Skeletal muscle tissue (tissue), 4 donors: ENCODE results near the gene ASCC3. TPM values are rescaled to one million over a fixed set of nuclear protein-coding genes. Genes with fewer than 3 reads are reported as not detected.

Source experiments
- H3K27ac ChIP-seq: one replicate; pipeline ENCODE4 v1.7.0; 2013; ENCODE audit warnings: mild to moderate bottlenecking, low read depth, low read length, inconsistent platforms
- H3K27me3 ChIP-seq, 3 donors: one replicate each; pipeline ENCODE4 v1.7.0; 2013; ENCODE audit warnings: low read length in 3 of 3; ENCODE audit not compliant: control insufficient read depth in 3 of 3, insufficient read depth in 3 of 3
- H3K36me3 ChIP-seq, 3 donors: one replicate each; pipeline ENCODE4 v1.7.0; 2013; ENCODE audit warnings: low read length in 3 of 3; ENCODE audit not compliant: control insufficient read depth in 3 of 3, insufficient read depth in 3 of 3
- H3K4me1 ChIP-seq, 3 donors: one replicate each; pipeline ENCODE4 v1.7.0; 2013; ENCODE audit warnings: low read length in 3 of 3, mild to moderate bottlenecking in 3 of 3; ENCODE audit not compliant: control insufficient read depth in 3 of 3, insufficient read depth in 3 of 3
- H3K4me3 ChIP-seq, 3 donors: one replicate each; pipeline ENCODE4 v1.7.0; 2013; ENCODE audit warnings: low read length in 3 of 3
- H3K9ac ChIP-seq, 3 donors: one replicate each; pipeline ENCODE4 v1.7.0; 2013; ENCODE audit warnings: low read length in 3 of 3, mild to moderate bottlenecking in 3 of 3, moderate library complexity in 2 of 3, low read depth in 1 of 3
- H3K9me3 ChIP-seq, 3 donors: one replicate each; pipeline ENCODE4 v1.7.0; 2013; ENCODE audit warnings: low read length in 3 of 3; ENCODE audit not compliant: control insufficient read depth in 3 of 3
- total RNA-seq: library from RNA; depleted of rRNA; stranded (reverse); fragments of >200 nt; gene quantifications from one replicate; pipeline ENCODE4 v1.2.3, GENCODE V29; 2014
- donor health status: Osteomylitis.

Gene ASCC3
- total RNA-seq, 1 donor from 2014 or later, result 21.4 TPM

DNA sequence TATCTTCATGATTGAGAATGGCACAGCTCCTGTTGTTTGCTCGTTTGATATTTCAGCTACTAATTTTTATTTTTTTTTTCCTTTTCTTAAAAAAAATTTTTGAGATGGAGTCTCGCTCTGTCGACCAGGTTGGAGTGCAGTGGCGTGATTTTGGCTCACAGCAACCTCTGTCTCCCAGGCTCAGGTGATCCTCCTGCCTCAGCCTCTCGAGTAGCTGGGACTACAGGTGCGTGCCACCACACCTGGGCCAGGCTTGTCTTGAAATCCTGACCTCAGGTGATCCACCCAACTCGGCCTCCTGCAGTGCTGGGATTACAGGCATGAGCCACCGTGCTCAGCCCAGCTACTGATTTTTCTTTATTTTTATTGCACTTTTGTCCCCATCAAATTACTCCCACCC is 266.2 kb downstream of the ASCC3 start:
- H3K4me1 ChIP-seq, result no peaks in the 10 kb centered on the region
- H3K27me3 ChIP-seq, result no peaks in the 10 kb centered on the region
- H3K4me3 ChIP-seq, result no peak overlapping the region
- H3K36me3 ChIP-seq, result no peaks in the 10 kb centered on the region
- H3K27ac ChIP-seq, result no peak overlapping the region
- H3K9me3 ChIP-seq, result no peaks in the 10 kb centered on the region
- no peak overlapping the region for H3K9ac ChIP-seq

DNA sequence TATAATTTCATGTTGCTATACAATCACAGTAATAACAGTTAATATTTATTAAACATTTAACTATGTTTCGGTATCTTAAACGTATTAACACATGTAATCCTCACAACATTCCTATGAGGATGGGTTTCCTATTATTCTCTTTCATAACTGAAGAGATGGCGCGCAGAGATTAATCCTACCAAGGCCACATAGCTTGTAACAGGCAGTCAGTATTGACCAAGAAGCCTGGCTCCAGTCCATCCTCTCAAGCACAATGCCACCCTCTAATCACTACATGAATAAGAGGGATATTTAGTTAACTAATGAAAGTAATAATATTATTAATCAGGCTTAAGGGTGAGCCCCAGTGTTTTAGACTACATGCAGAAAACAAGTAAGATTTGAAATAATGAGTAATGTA is 266.7 kb downstream of the ASCC3 start:
- Histone ChIP-seq H3K27me3 (no peaks in the 10 kb centered on the region), H3K4me1 (no peaks in the 10 kb centered on the region), H3K4me3 (no peak overlapping the region), H3K36me3 (no peaks in the 10 kb centered on the region), H3K27ac (no peak overlapping the region), H3K9me3 (no peaks in the 10 kb centered on the region), H3K9ac (no peak overlapping the region)

DNA sequence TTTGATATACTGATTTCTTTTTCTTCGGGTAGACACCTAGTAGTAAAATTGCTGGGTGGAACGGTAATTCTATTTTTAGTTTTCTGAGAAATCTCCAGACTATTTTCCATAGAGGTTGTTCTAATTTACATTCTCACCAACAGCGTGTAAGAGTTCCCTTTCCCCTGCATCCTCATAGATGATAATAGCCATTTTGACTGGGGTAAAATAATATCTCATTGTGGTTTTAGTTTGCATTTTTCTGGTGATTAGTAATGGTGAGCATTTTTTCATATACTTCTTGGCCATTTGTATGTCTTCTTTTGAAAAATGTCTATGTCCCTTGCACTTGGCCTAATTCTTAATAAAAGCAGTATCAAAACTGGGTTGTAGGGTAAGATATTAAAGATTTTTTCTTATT is 267.5 kb downstream of the ASCC3 start:
- no peak overlapping the region for H3K9ac ChIP-seq
- H3K9me3 ChIP-seq, result no peaks in the 10 kb centered on the region
- no peak overlapping the region for H3K27ac ChIP-seq
- H3K36me3 ChIP-seq, result no peaks in the 10 kb centered on the region
- no peak overlapping the region for H3K4me3 ChIP-seq
- H3K27me3 ChIP-seq, result no peaks in the 10 kb centered on the region
- H3K4me1 ChIP-seq, result no peaks in the 10 kb centered on the region

- Histone ChIP-seq H3K4me3 (no peak overlapping the region), H3K9ac (no peak overlapping the region), H3K36me3 (no peaks in the 10 kb centered on the region), H3K27me3 (no peaks in the 10 kb centered on the region), H3K9me3 (no peaks in the 10 kb centered on the region), H3K4me1 (no peaks in the 10 kb centered on the region), H3K27ac (no peak overlapping the region)
Measured at GRCh38 chr6:100612094-100612493, 269.0 kb downstream of the ASCC3 start.

DNA sequence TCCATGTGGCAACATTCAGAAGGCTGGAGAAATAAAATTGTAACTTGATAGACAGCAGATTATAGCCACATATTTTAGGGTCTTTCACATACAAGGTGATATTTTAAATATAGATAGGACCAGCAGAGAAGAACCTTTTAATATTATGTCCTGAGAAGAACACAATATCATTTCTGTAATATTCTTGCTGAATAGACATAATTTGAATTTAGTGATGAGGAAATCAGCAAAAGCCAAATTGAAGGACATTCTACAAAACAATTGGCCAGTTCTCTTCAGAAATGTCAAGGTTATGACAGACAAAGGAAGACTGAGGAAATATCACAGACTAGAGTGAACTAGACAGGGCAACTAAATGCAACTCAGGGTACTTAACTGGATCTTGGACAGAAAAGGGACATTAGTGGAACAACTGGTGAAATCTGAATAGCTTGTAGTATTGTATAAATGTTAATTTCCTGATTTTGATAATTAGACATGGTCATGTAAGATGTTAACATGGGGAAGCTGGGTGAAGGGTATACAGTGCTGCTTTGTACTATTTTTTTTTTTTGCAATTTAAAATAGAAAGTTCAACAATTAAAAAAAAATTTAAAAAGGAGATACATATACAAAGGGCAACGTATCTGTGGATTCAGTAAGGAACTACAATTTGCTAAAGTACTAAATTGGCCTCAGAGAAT is 281.9 kb downstream of the ASCC3 start:
- H3K27me3 ChIP-seq, result no peaks in the 10 kb centered on the region
- H3K36me3 ChIP-seq, result peaks cover 0 to 6% (median 0%) of the 10 kb centered on the region in 3 donors
- no peaks in the 10 kb centered on the region for H3K4me1 ChIP-seq
- no peaks in the 10 kb centered on the region for H3K9me3 ChIP-seq
- no peak overlapping the region for H3K9ac ChIP-seq
- no peak overlapping the region for H3K4me3 ChIP-seq
- H3K27ac ChIP-seq, result no peak overlapping the region

GRCh38 chr6:100595456-100595855 is 285.7 kb downstream of the ASCC3 start:
- Histone ChIP-seq H3K9me3 (no peaks in the 10 kb centered on the region), H3K9ac (no peak overlapping the region), H3K27me3 (no peaks in the 10 kb centered on the region), H3K4me3 (no peak overlapping the region), H3K27ac (no peak overlapping the region), H3K36me3 (peaks cover 0 to 2% (median 0%) of the 10 kb centered on the region in 3 donors), H3K4me1 (no peaks in the 10 kb centered on the region)

GRCh38 chr6:100593522-100593921 is 287.6 kb downstream of the ASCC3 start:
- H3K4me3 ChIP-seq, result no peak overlapping the region
- no peaks in the 10 kb centered on the region for H3K9me3 ChIP-seq
- H3K36me3 ChIP-seq, result peaks cover 0 to 3% (median 0%) of the 10 kb centered on the region in 3 donors
- H3K4me1 ChIP-seq, result no peaks in the 10 kb centered on the region
- H3K27ac ChIP-seq, result no peak overlapping the region
- no peak overlapping the region for H3K9ac ChIP-seq
- H3K27me3 ChIP-seq, result no peaks in the 10 kb centered on the region

DNA sequence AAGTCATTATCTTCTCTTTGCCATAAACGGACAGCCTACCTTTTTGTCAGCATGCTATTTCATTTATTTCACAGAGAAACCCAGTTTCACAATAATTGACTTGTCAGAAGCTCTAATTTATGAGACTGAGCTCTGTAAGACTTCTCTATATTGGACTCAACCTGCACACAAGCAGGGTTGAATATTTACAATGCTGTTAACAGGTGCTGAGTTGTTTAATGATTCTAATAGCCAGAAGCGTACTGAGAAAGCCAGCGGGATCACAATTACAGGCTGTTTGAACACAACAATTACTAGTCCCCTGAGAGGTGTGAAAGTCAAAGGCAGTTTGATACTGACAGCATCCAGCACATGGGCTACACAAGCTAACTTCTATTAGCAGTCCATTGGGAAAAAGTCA is 288.2 kb downstream of the ASCC3 start:
- no peak overlapping the region for H3K27ac ChIP-seq
- no peak overlapping the region for H3K9ac ChIP-seq
- H3K9me3 ChIP-seq, result no peaks in the 10 kb centered on the region
- peaks cover 0 to 3% (median under 1%) of the 10 kb centered on the region in 3 donors for H3K36me3 ChIP-seq
- no peaks in the 10 kb centered on the region for H3K27me3 ChIP-seq
- H3K4me1 ChIP-seq, result no peaks in the 10 kb centered on the region
- H3K4me3 ChIP-seq, result no peak overlapping the region

- H3K4me1 ChIP-seq, result no peaks in the 10 kb centered on the region
Measured at GRCh38 chr6:100577425-100577824, 303.7 kb downstream of the ASCC3 start.

GRCh38 chr6:100575921-100576320 is 305.2 kb downstream of the ASCC3 start:
- no peaks in the 10 kb centered on the region for H3K36me3 ChIP-seq
- H3K4me1 ChIP-seq, result no peaks in the 10 kb centered on the region
- H3K9me3 ChIP-seq, result no peaks in the 10 kb centered on the region
- no peaks in the 10 kb centered on the region for H3K27me3 ChIP-seq
- H3K4me3 ChIP-seq, result no peak overlapping the region
- H3K27ac ChIP-seq, result no peak overlapping the region
- H3K9ac ChIP-seq, result no peak overlapping the region

More at GRCh38 chr6:100577425-100577824, 303.7 kb downstream of the ASCC3 start:
- no peak overlapping the region for H3K27ac ChIP-seq
- no peaks in the 10 kb centered on the region for H3K36me3 ChIP-seq
- H3K27me3 ChIP-seq, result no peaks in the 10 kb centered on the region
- H3K9me3 ChIP-seq, result no peaks in the 10 kb centered on the region
- no peak overlapping the region for H3K9ac ChIP-seq
- H3K4me3 ChIP-seq, result no peak overlapping the region
